GM12875 (cell line): ENCODE data around the gene MBP.

Experiments
- H3K4me3 ChIP-seq: one replicate; pipeline ENCODE4 v1.5.1; 2011; ENCODE audit warnings: low read depth, low read length, control low read depth
- TF ChIP-seq, protein P1 (sequence below): IDR thresholded peaks from 2 replicates; pipeline ENCODE4 v1.5.1; 2011; ENCODE audit warnings: low read depth, mild to moderate bottlenecking, control low read depth, inconsistent platforms, low read length, moderate library complexity, borderline replicate concordance; ENCODE audit not compliant: insufficient read depth

The MBP gene

DNA sequence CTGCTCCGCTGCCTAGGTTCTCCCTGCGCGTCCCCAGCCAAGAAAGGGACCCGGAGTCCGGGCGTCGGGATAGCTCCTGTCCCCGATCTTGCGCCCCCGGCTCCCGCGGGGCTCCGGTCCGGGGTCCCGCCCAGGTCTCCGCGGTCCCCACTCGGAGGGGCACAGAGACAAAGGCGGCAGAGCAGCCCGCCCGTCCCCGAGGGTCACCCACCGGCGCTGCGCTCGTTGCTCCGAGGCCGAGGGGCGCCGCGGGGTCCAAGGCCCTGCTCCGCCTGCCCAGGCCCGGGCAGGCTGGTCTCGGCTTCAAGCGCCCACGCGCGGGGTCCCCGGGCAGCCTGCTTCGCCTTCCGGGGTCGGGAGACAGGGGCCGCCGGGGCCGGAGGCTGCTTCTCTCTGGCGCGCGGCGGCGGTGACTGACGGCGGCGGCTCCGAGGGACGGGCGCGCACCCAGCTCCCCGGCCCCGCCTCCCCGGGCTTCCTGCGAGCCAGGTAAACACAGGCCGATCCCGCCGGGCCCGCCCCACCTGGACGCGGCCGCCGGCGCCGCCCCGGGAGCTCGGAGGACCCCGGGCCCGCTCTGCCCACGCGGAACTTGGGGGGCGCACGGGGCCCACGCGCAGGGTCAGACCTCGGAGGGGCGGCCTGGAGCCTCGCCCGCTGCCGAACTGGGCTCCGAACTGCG is at the start of gene MBP:
Gene MBP, minus strand, starts transcription at position 415 of the 682 bp plus-strand sequence. CDS start 27,522 bp downstream, outside the sequence.
- TF ChIP-seq, protein P1, sequence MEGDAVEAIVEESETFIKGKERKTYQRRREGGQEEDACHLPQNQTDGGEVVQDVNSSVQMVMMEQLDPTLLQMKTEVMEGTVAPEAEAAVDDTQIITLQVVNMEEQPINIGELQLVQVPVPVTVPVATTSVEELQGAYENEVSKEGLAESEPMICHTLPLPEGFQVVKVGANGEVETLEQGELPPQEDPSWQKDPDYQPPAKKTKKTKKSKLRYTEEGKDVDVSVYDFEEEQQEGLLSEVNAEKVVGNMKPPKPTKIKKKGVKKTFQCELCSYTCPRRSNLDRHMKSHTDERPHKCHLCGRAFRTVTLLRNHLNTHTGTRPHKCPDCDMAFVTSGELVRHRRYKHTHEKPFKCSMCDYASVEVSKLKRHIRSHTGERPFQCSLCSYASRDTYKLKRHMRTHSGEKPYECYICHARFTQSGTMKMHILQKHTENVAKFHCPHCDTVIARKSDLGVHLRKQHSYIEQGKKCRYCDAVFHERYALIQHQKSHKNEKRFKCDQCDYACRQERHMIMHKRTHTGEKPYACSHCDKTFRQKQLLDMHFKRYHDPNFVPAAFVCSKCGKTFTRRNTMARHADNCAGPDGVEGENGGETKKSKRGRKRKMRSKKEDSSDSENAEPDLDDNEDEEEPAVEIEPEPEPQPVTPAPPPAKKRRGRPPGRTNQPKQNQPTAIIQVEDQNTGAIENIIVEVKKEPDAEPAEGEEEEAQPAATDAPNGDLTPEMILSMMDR, result no peak

DNA sequence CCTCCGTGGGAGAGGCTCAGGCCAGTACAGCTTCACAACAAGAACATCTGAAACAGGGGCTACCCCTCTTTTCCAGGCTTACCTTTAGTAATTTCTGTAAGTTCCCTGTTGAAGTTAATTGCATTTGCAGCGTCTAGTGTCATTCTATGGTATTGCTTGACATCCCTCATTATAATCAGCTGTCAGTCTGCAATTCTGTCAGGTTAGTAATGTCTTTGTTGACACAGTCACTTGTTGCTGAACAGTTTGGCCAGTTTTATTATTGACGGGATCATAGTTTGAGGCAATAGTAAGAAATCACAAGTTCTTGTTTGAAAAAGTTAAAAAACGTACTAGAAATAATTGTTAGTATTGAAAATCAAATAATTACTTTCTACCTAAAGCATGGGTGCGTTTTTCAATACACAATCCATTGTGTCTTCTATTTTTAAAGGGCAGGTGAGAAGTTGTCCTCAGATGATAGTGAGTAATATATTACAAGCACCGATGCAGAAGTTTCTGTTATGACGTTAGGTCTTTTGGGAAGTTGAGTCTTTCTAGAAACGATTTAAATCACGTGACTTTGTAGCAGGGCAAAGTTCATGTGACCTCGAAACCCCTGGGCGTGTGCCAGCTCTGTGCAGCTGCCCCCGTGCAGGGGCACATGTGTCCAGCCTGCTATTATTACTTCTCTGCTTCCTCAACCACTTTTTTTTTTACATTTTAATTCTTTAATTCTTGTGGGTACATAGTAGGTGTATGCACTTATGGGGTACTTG is 49.5 kb upstream of the MBP start:
- TF ChIP-seq, protein P1, result no peak
- no peak overlapping the region for H3K4me3 ChIP-seq

More for the DNA sequence above, at the start of gene MBP:
- peak within 1 kb of the TSS; percentile 92 for H3K4me3 ChIP-seq

DNA sequence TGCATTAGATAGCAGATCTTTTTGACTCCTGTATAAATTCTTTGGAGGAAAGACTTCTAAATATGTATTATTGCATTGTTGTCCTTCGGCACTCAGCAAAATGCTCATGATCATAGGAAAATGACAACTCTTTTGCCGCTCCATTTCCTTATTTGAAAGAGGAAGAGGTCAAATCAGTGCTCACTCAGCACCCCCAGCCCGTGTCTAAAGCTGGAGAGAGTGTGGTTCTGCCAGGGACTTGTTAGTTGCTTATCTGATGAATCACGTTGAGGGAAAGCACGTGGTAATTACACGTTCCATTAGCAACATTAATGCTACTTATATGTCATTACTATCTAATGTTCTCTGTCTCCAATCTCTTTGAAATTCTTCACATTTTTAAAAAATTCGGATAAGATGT is 46.0 kb upstream of the MBP start:
- no peak overlapping the region for H3K4me3 ChIP-seq
- TF ChIP-seq, protein P1, result no peak

DNA sequence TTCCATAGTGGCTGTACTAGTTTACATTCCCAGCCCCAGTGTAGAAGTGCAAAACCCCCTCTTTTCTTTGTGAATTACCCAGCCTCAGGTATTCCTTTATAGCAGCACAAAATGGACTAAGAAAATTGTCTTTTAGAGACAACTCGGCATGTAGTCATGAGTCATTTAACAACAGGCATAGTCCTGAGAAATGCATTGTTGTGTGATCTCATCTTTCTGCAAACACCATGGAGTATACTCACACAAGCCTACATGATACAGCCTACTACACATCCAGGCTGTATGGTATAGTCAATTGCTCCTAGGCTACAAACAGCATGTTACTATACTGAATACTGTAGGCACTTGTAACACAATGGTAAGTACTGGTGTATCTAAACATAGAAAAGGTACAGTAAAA is 44.4 kb upstream of the MBP start:
- H3K4me3 ChIP-seq, result no peak overlapping the region
- TF ChIP-seq, protein P1, result no peak

DNA sequence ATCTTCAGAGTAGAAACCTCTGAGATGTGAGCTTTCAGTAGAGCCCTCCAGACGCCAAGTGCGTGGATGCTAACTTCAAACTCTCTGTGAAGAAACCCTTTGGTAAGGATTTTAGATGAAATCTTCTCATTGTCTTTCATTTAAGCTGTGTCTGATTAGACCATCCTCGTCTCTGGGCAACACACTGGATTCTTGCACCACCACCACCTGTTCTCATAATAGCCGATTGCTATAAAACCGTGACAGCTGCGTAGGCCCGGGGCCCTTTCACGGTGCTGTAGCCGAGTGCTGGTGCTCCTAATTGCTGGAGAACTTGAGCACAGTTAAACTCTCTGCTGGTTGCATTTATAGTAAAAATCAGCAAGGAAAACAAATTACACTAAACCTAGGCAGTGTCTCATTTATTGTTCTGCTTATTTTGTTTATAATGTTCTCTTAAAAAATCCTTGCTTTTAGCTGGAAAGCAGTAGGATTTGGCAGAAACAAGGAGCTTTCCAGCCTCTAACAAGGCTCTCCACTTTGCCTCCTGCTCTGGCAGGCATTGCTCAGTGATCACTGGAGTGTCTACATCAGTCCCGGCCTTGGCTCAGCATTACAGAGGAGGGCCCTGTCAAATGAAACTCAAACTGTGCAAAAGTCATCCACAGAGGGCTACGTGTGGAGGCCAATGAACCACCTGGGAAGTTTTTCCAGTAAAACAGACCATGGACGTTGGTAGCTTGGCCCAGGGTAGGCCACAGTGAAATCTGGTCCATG is 40.9 kb upstream of the MBP start:
- TF ChIP-seq, protein P1, result no peak
- H3K4me3 ChIP-seq, result no peak overlapping the region

DNA sequence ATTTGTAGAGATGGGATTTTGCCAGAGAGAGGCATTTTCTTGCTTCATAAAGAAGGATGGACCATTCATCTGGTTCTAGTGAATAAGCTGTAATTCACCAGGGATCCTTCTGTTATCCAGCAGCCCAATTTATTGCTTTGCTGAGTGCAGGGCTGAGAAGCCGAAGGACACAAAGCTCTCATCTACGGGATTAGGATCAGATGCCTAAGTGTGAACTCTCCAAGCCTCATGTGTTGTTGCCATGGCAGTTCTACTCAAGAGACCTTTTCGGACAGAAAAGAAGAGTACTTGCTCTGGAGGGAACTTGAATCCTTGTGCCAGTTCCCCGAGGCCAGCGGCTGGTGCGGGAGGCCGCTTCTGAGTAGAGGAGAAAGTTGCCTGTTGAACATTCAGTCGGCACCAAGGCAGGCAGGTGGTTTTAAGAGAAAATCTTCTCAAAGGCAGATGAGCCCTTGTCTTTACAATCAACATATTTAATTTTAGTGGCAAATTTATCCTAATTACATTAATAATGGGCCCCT is 38.4 kb upstream of the MBP start:
- H3K4me3 ChIP-seq, result no peak overlapping the region
- TF ChIP-seq, protein P1, result no peak
